ENCODE data around the gene ARHGEF1. TPM values are rescaled to one million over a fixed set of nuclear protein-coding genes. Genes with fewer than 3 reads are reported as not detected.
A peak's percentile ranks its signal among the peaks of the same experiment; 100 is the strongest.
"Not testable (repeated sequence)": the region's sequence is repeated elsewhere in the genome, so short reads cannot be mapped to it uniquely, and the experiment has no call there.

Gene ARHGEF1
- total and polyA plus RNA-seq, 8 donors = 60.8 to 202 (median 79.6) TPM

- H3K36me3 ChIP-seq = peaks cover 3 to 64% of the 10 kb centered on the region in 2 donors
- no peaks in the 10 kb centered on the region for H3K27me3 ChIP-seq
- ATAC-seq (no peak), DNase-seq (no peak)
- H3K9me3 ChIP-seq = no peaks in the 10 kb centered on the region
- H3K4me1 ChIP-seq = peaks cover 25 to 87% of the 10 kb centered on the region in 2 donors
- peak overlapping the region in 1 of 2 donors; percentile 74 for H3K27ac ChIP-seq
- TF ChIP-seq CTCF (IDR thresholded peaks at IDR 0.05) = no peak
- intact Hi-C loops (cut with DNase I) = loop anchor here in 1 of 2 donors (5.0 kb wide), 1 partner anchor 66 kb away; no protein-coding TSS in a partner anchor
- H3K4me3 ChIP-seq = no peak overlapping the region
These were observed 11.2 kb upstream of the ARHGEF1 start for GRCh38 chr19:41871573-41872383.

- ATAC-seq (no peak), DNase-seq (no peak)
- H3K9me3 ChIP-seq = no peaks in the 10 kb centered on the region
- TF ChIP-seq CTCF (IDR thresholded peaks at IDR 0.05) = no peak
- H3K4me1 ChIP-seq = peaks cover 25 to 87% of the 10 kb centered on the region in 2 donors
- intact Hi-C loops (cut with DNase I) = loop anchor here in 1 of 2 donors (5.0 kb wide), 1 partner anchor 65 kb away; no protein-coding TSS in a partner anchor
- peaks cover 3 to 58% of the 10 kb centered on the region in 2 donors for H3K36me3 ChIP-seq
- no peak overlapping the region for H3K4me3 ChIP-seq
- peak overlapping the region in 1 of 2 donors; percentile 74 for H3K27ac ChIP-seq
- H3K27me3 ChIP-seq = no peaks in the 10 kb centered on the region
These were observed 10.6 kb upstream of the ARHGEF1 start for GRCh38 chr19:41872384-41872774.

- peak; percentile 61 to 66 for TF ChIP-seq CTCF (IDR thresholded peaks at IDR 0.05)
- peak in 3 of 4 donors; percentile 60 to 96 (median 78) for DNase-seq
- Histone ChIP-seq H3K27ac (peak overlapping the region in 1 of 2 donors; percentile 74), H3K4me3 (no peak overlapping the region), H3K9me3 (no peaks in the 10 kb centered on the region), H3K4me1 (peaks cover 22 to 87% of the 10 kb centered on the region in 2 donors), H3K27me3 (no peaks in the 10 kb centered on the region), H3K36me3 (peaks cover 3 to 52% of the 10 kb centered on the region in 2 donors)
- peak; percentile 84 for ATAC-seq
- intact Hi-C loops (cut with DNase I) = loop anchor here in 1 of 2 donors (5.0 kb wide), 1 partner anchor 64 kb away; no protein-coding TSS in a partner anchor
These were observed 10.0 kb upstream of the ARHGEF1 start for GRCh38 chr19:41872775-41873647.

- H3K27me3 ChIP-seq; ATAC-seq; intact Hi-C loops (cut with DNase I); DNase-seq; H3K9me3 ChIP-seq; H3K4me3 ChIP-seq: not testable (repeated sequence)
- Histone ChIP-seq H3K36me3 (peaks cover 0 to 23% of the 10 kb centered on the region in 2 donors), H3K27ac (peak overlapping the region in 1 of 2 donors; percentile 78), H3K4me1 (peaks cover 5 to 69% of the 10 kb centered on the region in 2 donors)
These were observed 7.0 kb upstream of the ARHGEF1 start for GRCh38 chr19:41875973-41876372.
